ENCODE data around the gene HDAC10. TPM values are rescaled to one million over a fixed set of nuclear protein-coding genes. Genes with fewer than 3 reads are reported as not detected.
A peak's percentile ranks its signal among the peaks of the same experiment; 100 is the strongest.

Gene HDAC10
- total RNA-seq, 2 donors from 2014 or later, result 31.9 to 128 TPM

GRCh38 chr22:50247748-50248147, 3.3 kb downstream of the HDAC10 start:
- intact Hi-C loops (cut with DNase I), result loop anchor here (10.0 kb wide), 1 partner anchor 257 kb away; the partner anchor contains the start of genes LMF2 and NCAPH2
- no peak overlapping the region for H3K4me3 ChIP-seq
- no peaks in the 10 kb centered on the region for H3K36me3 ChIP-seq (replicated peaks in 1 of 2; ENCODE audit: insufficient read depth in 1 of 2, low read depth in 2 of 2)
- DNase-seq, result peak in 3 of 4 donors; percentile 50 to 74 (median 65)
- H3K27ac ChIP-seq, result no peak overlapping the region
- H3K27me3 ChIP-seq, result no peaks in the 10 kb centered on the region
- ATAC-seq, result no peak
- WGBS, 2 donors, result 45 to 90% methylated on average over 6 to 16 of the region's 16 CpGs
- H3K9me3 ChIP-seq, result no peaks in the 10 kb centered on the region
- peaks cover 46% of the 10 kb centered on the region for H3K4me1 ChIP-seq
- no peak for TF ChIP-seq CTCF (IDR thresholded peaks at IDR 0.05)
- TF ChIP-seq POLR2A (IDR thresholded peaks at IDR 0.05), result no peak

DNA sequence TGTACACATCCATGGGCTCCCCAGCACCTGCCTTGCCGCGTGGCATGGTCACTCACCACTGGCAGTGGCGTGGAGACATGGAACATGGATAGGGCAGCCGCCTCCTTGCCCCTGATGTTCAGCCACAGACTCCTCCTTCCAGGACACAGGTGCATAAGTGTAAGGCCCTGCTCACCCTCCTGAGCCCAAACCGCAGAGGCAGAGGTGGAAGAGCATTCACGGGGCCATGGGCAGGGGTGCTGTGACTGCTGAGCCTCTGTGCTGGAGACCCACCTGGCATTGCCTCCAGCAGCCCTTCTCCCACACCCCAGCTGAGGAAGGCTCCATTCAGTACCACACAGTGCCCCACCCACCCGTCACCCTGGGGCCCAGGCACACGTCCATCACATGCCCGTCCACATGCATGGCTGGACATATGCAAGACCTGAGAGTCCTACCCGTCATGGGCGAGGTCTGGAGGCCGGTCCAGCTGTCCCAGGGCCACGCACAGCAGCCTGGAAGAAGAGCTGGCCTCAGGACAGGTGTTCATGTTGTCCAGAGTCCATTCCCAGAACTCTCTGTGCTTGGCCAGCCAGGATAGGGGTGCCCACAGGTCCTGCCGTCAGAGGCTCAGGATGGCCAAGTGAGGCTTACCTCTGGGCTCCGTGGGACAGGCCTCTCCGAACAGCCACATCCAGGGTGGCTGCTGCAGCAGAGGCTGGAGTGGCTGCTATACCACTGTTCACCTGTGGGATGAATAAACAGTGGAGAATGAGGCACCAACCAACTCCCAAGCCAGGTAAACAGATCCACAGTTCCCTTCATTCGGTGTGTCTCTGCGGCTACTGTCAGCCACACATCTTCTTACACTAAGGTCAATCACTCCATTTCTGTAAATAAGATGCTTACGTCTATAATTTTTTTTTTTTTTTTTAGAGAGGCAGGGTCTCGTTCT, 4.6 kb downstream of the HDAC10 start:
- 82 to 87% methylated on average over 12 to 19 of the region's 20 CpGs for WGBS, 2 donors
- no peaks in the 10 kb centered on the region for H3K27me3 ChIP-seq
- H3K36me3 ChIP-seq (replicated peaks in 1 of 2; ENCODE audit: insufficient read depth in 1 of 2, low read depth in 2 of 2), result no peaks in the 10 kb centered on the region
- TF ChIP-seq CTCF (IDR thresholded peaks at IDR 0.05) (peak in 1 of 7 experiments; percentile 12), POLR2A (IDR thresholded peaks at IDR 0.05) (no peak)
- H3K27ac ChIP-seq, result no peak overlapping the region
- intact Hi-C loops (cut with DNase I), result loop anchor here (10.0 kb wide), 1 partner anchor 258 kb away; the partner anchor contains the start of genes LMF2 and NCAPH2
- H3K4me1 ChIP-seq, result peaks cover 51% of the 10 kb centered on the region
- H3K9me3 ChIP-seq, result no peaks in the 10 kb centered on the region
- H3K4me3 ChIP-seq, result no peak overlapping the region
- no peak for DNase-seq
- ATAC-seq, result no peak

- TF ChIP-seq POLR2A (IDR thresholded peaks at IDR 0.05) (no peak), CTCF (IDR thresholded peaks at IDR 0.05) (no peak)
- H3K4me3 ChIP-seq, result peak overlapping the region; percentile 39 to 93
- H3K36me3 ChIP-seq (replicated peaks in 1 of 2; ENCODE audit: insufficient read depth in 1 of 2, low read depth in 2 of 2), result no peaks in the 10 kb centered on the region
- H3K4me1 ChIP-seq, result peaks cover 51% of the 10 kb centered on the region
- DNase-seq (no peak), ATAC-seq (peak; percentile 27)
- H3K27me3 ChIP-seq, result no peaks in the 10 kb centered on the region
- WGBS, 2 donors, result 1 to 11% methylated on average over 17 to 52 of the region's 53 CpGs
- intact Hi-C loops (cut with DNase I), result loop anchor here (10.0 kb wide), 1 partner anchor 259 kb away; the partner anchor contains the start of genes LMF2 and NCAPH2
- peak overlapping the region; percentile 75 to 97 (median 94) for H3K27ac ChIP-seq
- H3K9me3 ChIP-seq, result no peaks in the 10 kb centered on the region
Measured at GRCh38 chr22:50245214-50246072, 5.6 kb downstream of the HDAC10 start.

GRCh38 chr22:50244420-50245213, 6.4 kb downstream of the HDAC10 start, which contains the start of gene TUBGCP6:
Gene TUBGCP6 (minus strand): TSS chr22:50245023. CDS start chr22:50244459, 564 bp downstream.
- H3K36me3 ChIP-seq (replicated peaks in 1 of 2; ENCODE audit: insufficient read depth in 1 of 2, low read depth in 2 of 2), result no peaks in the 10 kb centered on the region
- peak within 1 kb of the TSS; percentile 75 to 97 (median 94) for H3K27ac ChIP-seq
- WGBS, 2 donors, result 0% methylated on average over 27 to 76 of the region's 76 CpGs
- ATAC-seq, result peak; percentile 93
- DNase-seq, result peak; percentile 93 to 97 (median 95)
- intact Hi-C loops (cut with DNase I), result loop anchor here (10.0 kb wide), 1 partner anchor 260 kb away; the partner anchor contains the start of genes LMF2 and NCAPH2
- H3K4me3 ChIP-seq, result peak within 1 kb of the TSS; percentile 39 to 93
- peak; percentile 77 to 90 (median 87) for TF ChIP-seq POLR2A (IDR thresholded peaks at IDR 0.05)
- TF ChIP-seq CTCF (IDR thresholded peaks at IDR 0.05), result peak in 5 of 7 experiments; percentile 33 to 64 (median 44)
- no peaks in the 10 kb centered on the region for H3K9me3 ChIP-seq
- no peaks in the 10 kb centered on the region for H3K27me3 ChIP-seq
- peaks cover 43% of the 10 kb centered on the region for H3K4me1 ChIP-seq

Measured in body of pancreas (tissue), 4 donors.